GM18867 (cell line): ENCODE results near the gene ROCK2.
A peak's percentile ranks its signal among the peaks of the same experiment; 100 is the strongest.
"Not testable (repeated sequence)": the region's sequence is repeated elsewhere in the genome, so short reads cannot be mapped to it uniquely, and the experiment has no call there.

Experiments
- ATAC-seq: cut with Tn5 transposase; IDR thresholded peaks from one replicate; pipeline ENCODE4 v1.9.1; 2021; ENCODE audit warnings: mild to moderate bottlenecking, moderate library complexity; ENCODE audit not compliant: unreplicated experiment

The ROCK2 gene

GRCh38 chr2:11241412-11242203, 102.8 kb downstream of the ROCK2 start:
- ATAC-seq: no peak

GRCh38 chr2:11239666-11240462, 104.6 kb downstream of the ROCK2 start:
- ATAC-seq: no peak

GRCh38 chr2:11239147-11239546, 105.3 kb downstream of the ROCK2 start:
- ATAC-seq: no peak

DNA sequence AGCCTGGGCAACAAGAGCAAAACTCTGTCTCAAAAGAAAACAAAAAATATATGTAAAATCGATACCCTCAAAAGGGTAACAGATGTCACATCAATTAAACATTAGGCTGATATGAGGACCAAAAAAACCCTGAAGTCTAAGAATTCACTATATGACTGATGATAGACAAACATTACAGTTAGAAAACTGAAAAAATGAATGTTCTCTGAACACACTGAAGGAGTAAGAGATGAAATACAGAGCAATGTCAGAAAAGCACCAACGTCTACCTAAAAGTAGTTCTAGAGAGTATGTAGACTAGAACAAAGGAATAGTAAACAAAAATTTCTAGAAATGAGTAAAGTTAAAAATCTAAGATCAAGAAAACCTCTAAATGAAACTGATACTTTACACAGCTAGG, 107.3 kb downstream of the ROCK2 start:
- no peak for ATAC-seq

- no peak for ATAC-seq
Measured at GRCh38 chr2:11236335-11236734, 108.1 kb downstream of the ROCK2 start.

GRCh38 chr2:11235583-11235982, 108.9 kb downstream of the ROCK2 start:
- ATAC-seq: no peak

- ATAC-seq: no peak
Measured at GRCh38 chr2:11234309-11234708, 110.1 kb downstream of the ROCK2 start.

DNA sequence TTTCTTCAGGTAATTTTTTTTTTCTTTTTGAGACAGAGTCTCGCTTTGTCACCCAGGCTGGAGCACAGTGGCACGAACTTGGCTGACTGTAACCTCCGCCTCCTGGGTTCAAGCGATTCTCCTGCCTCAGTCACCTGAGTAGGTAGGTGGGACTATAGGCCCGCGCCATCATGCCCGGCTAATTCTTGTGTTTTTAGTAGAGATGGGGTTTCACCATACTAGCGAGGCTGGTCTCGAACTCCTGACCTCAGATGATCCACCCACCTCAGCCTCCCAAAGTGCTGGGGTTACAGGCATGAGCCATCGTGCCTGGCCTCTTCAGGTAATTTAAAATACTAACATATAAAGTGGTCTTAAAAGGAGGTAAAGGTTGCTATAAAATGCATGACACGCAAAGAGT, 113.2 kb downstream of the ROCK2 start:
- ATAC-seq: not testable (repeated sequence)

DNA sequence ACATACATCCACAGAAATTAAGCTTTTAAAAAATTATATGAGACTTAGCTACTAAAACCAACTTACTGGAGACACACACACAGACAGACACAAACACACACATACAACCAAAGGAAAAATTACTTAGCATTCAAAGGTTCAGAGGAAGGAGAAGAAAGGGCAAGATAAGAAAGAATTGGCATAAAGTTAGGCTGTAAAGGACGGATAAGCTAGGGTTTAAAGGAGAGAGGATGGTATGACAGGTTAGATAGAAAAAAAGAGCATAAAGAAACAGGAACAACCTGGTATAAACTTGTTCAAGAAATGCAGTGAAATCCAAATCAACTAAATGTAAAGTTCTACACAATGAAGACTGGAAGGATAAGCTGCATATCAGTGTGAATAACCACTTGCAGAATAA, 115.7 kb downstream of the ROCK2 start:
- no peak for ATAC-seq

DNA sequence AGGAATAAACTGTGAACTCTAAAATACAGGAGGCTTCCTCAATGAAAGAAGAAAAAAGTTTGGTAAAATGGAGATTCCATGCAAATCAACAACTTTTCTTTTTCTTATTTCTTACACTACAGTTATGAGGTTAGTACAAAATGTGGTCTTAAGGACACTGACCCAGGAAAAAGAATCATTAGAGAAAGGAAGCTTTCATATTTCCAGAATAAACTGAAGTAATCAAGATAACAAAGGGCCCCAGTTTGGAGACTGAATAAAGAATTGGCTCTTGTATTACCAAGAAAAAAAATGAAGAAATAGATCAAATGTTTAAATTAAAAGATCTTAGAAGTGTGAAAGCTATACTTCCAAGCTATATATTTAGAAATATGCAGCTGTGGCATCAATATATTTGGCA, 116.8 kb downstream of the ROCK2 start:
- no peak for ATAC-seq

GRCh38 chr2:11224887-11225286, 119.5 kb downstream of the ROCK2 start:
- no peak for ATAC-seq

DNA sequence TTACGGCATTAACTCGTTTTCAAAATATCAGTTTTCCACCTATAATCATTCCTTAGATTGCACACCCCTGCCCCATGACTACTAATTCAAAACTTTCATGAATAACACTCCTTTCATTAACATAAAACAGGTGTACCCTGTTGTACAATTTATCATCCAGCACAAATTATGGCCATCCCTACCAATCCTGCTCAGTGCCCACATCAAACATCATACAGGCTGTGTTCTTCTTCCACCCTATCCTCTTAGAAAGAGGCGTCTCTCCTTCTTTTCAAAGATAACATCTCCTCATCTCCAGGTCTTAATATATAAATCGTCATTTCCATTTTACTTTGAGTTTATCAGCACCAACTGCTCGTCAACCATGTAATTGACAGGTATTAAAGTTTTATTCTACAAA, 121.6 kb downstream of the ROCK2 start:
- no peak for ATAC-seq

- ATAC-seq: no peak
Measured at GRCh38 chr2:11220445-11220844, 124.0 kb downstream of the ROCK2 start.

- ATAC-seq: no peak
Measured at GRCh38 chr2:11215407-11215806, 129.0 kb downstream of the ROCK2 start.

DNA sequence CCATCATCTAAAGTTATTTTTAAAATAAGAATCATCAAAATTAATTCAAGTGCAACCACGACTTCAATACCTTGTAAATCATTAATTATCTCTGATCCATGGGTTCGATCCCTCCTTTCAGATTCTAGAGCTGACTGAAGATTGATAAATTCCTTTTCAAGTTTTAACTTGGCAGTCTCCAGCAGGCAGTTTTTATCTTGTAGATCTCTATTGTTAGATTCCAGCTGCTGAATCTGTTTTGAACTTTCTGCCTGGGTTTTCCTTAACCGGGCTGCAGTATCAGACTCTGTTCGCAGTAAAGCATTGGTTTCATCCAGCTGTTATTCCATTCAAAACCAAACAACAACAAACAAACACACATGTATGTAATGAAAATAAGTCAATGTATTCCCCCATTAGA, 129.7 kb downstream of the ROCK2 start:
- no peak for ATAC-seq

GRCh38 chr2:11213975-11214374, 130.5 kb downstream of the ROCK2 start:
- ATAC-seq: no peak

DNA sequence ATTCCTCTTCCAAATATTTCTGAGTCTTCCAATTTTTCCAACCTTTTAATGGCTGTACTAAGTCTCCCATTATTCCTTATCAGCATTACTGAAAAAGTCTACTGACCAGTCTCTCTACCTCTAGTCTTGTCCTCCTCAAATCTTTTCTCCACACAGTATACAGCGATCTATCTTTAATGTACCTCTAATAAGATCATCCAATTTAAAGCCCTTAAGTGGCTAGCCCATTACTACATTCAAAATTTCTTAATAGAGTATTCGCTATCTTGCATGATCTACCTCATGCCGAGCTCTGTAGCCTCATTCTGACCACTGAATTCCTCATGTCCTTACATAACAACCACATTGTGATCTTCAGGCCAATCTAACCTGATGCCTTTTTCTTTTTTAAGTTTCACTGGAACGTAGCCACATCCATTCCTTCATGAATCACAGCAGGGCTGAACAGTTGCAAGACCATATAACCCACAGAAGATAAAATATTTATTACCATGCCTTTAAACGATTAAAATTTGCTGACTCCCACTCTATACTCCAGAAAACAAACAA, 131.3 kb downstream of the ROCK2 start:
- ATAC-seq: no peak

GRCh38 chr2:11212645-11213044, 131.8 kb downstream of the ROCK2 start:
- no peak for ATAC-seq

GRCh38 chr2:11208083-11208482, 136.4 kb downstream of the ROCK2 start:
- ATAC-seq: no peak

DNA sequence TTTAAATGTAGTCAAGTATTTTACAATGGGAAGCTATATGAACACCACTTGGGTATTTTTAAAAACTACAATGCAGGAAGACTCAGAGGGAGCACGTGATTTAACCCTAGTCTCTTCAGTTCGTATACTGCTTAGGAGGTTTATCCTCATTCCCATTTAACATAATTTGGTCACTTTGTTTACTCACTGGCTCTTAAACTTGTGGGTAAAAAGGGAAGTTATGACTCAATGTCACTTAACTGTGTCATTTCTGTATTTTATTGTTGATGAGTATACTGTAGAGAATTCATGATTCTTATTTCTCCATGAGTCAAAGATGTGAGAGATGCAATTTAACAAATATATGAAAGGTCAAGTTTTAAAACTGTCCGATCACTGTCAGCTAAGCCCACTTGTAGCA, 141.0 kb downstream of the ROCK2 start:
- peak; percentile 47 for ATAC-seq

GRCh38 chr2:11201969-11202368, 142.5 kb downstream of the ROCK2 start:
- no peak for ATAC-seq

GRCh38 chr2:11200651-11201050, 143.8 kb downstream of the ROCK2 start:
- no peak for ATAC-seq
